H9 (cell line): Measurements from ENCODE around the gene FICD. TPM values are rescaled to one million over a fixed set of nuclear protein-coding genes. Genes with fewer than 3 reads are reported as not detected.

Experiments used
- DNase-seq: peaks from one replicate; pipeline ENCODE4 v3.0.0-alpha.2; 2017
- H2AFZ ChIP-seq: one replicate; pipeline ENCODE4 v1.6.1; 2013; ENCODE audit warnings: mild to moderate bottlenecking, low read length, control low read depth, moderate library complexity
- H2AK5ac ChIP-seq: 2 replicates; pipeline ENCODE4 v1.6.1; 2013; ENCODE audit warnings: low read length, control low read depth, mixed read lengths; ENCODE audit not compliant: insufficient read length
- H2BK120ac ChIP-seq: one replicate; pipeline ENCODE4 v1.6.1; 2013; ENCODE audit warnings: low read depth, mild to moderate bottlenecking, low read length, control low read depth, inconsistent platforms; ENCODE audit not compliant: poor library complexity, severe bottlenecking
- H2BK12ac ChIP-seq: 2 replicates; pipeline ENCODE4 v1.6.1; 2013; ENCODE audit warnings: low read length, control low read depth, mixed read lengths, low read depth; ENCODE audit not compliant: insufficient read length
- H2BK15ac ChIP-seq: 2 replicates; pipeline ENCODE4 v1.6.1; 2013; ENCODE audit warnings: low read depth, low read length, control low read depth
- H2BK20ac ChIP-seq: one replicate; pipeline ENCODE4 v1.6.1; 2013; ENCODE audit warnings: low read depth, mild to moderate bottlenecking, low read length, control low read depth, inconsistent platforms; ENCODE audit not compliant: poor library complexity, severe bottlenecking
- H2BK5ac ChIP-seq: 2 replicates; pipeline ENCODE4 v1.6.1; 2013; ENCODE audit warnings: low read length, control low read depth, mixed read lengths; ENCODE audit not compliant: insufficient read length
- H3K14ac ChIP-seq: 2 replicates; pipeline ENCODE4 v1.6.1; 2013; ENCODE audit warnings: low read length, control low read depth; ENCODE audit not compliant: insufficient read depth
- H3K18ac ChIP-seq: 2 replicates; pipeline ENCODE4 v1.6.1; 2013; ENCODE audit warnings: low read depth, mild to moderate bottlenecking, mixed read lengths, low read length, control low read depth; ENCODE audit not compliant: insufficient read length
- H3K23ac ChIP-seq: 2 replicates; pipeline ENCODE4 v1.6.1; 2013; ENCODE audit warnings: low read length, control low read depth, mixed read lengths, low read depth; ENCODE audit not compliant: insufficient read length
- H3K23me2 ChIP-seq: 2 replicates; pipeline ENCODE4 v1.6.1; 2013; ENCODE audit warnings: low read depth, mild to moderate bottlenecking, mixed read lengths, low read length, control low read depth; ENCODE audit not compliant: insufficient read length, poor library complexity, severe bottlenecking
- H3K27ac ChIP-seq: 2 replicates; pipeline ENCODE4 v1.5.1; 2013; ENCODE audit warnings: low read length, control low read depth, mixed read lengths, low read depth; ENCODE audit not compliant: insufficient read length
- H3K27me3 ChIP-seq: 2 replicates; pipeline ENCODE4 v1.6.1; 2013; ENCODE audit warnings: low read length, control low read depth, inconsistent platforms; ENCODE audit not compliant: insufficient read depth
- H3K4ac ChIP-seq: 2 replicates; pipeline ENCODE4 v1.6.1; 2013; ENCODE audit warnings: low read depth, mild to moderate bottlenecking, control low read depth, inconsistent platforms, low read length, moderate library complexity
- H3K4me1 ChIP-seq: 2 replicates; pipeline ENCODE4 v1.6.1; 2013; ENCODE audit warnings: low read length, control low read depth, inconsistent platforms; ENCODE audit not compliant: insufficient read depth
- H3K4me2 ChIP-seq: 2 replicates; pipeline ENCODE4 v1.6.1; 2013; ENCODE audit warnings: low read length, control low read depth, mixed read lengths; ENCODE audit not compliant: insufficient read length, insufficient read depth
- H3K56ac ChIP-seq: 2 replicates; pipeline ENCODE4 v1.6.1; 2013; ENCODE audit warnings: low read depth, mild to moderate bottlenecking, mixed read lengths, low read length, control low read depth; ENCODE audit not compliant: insufficient read length
- H3K79me1 ChIP-seq: 2 replicates; pipeline ENCODE4 v1.6.1; 2013; ENCODE audit warnings: low read depth, mild to moderate bottlenecking, moderate library complexity, low read length, control low read depth, inconsistent platforms; ENCODE audit not compliant: insufficient read depth, poor library complexity, severe bottlenecking
- H3K79me2 ChIP-seq: 2 replicates; pipeline ENCODE4 v1.6.1; 2013; ENCODE audit warnings: low read length, control low read depth, inconsistent platforms; ENCODE audit not compliant: insufficient read depth
- H3K9ac ChIP-seq: 2 replicates; pipeline ENCODE4 v1.6.1; 2013; ENCODE audit warnings: low read length, control low read depth, mixed read lengths; ENCODE audit not compliant: insufficient read length; ENCODE audit errors: extremely low read depth
- H3K9me3 ChIP-seq: one replicate; pipeline ENCODE4 v1.6.1; 2013; ENCODE audit warnings: low read depth, low read length, inconsistent platforms; ENCODE audit not compliant: control insufficient read depth
- H3T11ph ChIP-seq: one replicate; pipeline ENCODE4 v1.6.1; 2013; ENCODE audit warnings: mild to moderate bottlenecking, low read length, control low read depth, inconsistent platforms
- H4K20me1 ChIP-seq: one replicate; pipeline ENCODE4 v1.6.1; 2013; ENCODE audit not compliant: control insufficient read depth, insufficient read length, insufficient read depth
- H4K5ac ChIP-seq: 2 replicates; pipeline ENCODE4 v1.6.1; 2013; ENCODE audit warnings: low read depth, mild to moderate bottlenecking, mixed read lengths, low read length, control low read depth; ENCODE audit not compliant: insufficient read length
- H4K8ac ChIP-seq: replicated peaks from 2 replicates; pipeline ENCODE4 v1.6.1; 2013; ENCODE audit warnings: low read length, control low read depth, mixed read lengths, low read depth; ENCODE audit not compliant: insufficient read length
- H4K91ac ChIP-seq: 2 replicates; pipeline ENCODE4 v1.6.1; 2013; ENCODE audit warnings: low read depth, mild to moderate bottlenecking, moderate library complexity, mixed read lengths, low read length, control low read depth; ENCODE audit not compliant: insufficient read length
- H3K27ac Mint-ChIP-seq, 3 experiments: 2 replicates in 2 of 3; 3 replicates in 1 of 3; pipeline ENCODE4 v1.8.0; 2020 to 2021; ENCODE audit warnings: mixed read lengths in 3 of 3, mild to moderate bottlenecking in 1 of 3, moderate library complexity in 1 of 3
- H3K27me3 Mint-ChIP-seq: 2 replicates; pipeline ENCODE4 v1.8.0; 2021; ENCODE audit warnings: low read depth, mild to moderate bottlenecking, moderate library complexity, mixed read lengths
- H3K36me3 Mint-ChIP-seq, 3 experiments: 2 replicates in 2 of 3; 3 replicates in 1 of 3; pipeline ENCODE4 v1.8.0; 2020 to 2021; ENCODE audit warnings: low read depth in 3 of 3, mixed read lengths in 3 of 3; ENCODE audit not compliant: insufficient read depth in 1 of 3
- H3K4me1 Mint-ChIP-seq, 2 experiments: 2 replicates each; pipeline ENCODE4 v1.8.0; 2020; ENCODE audit warnings: mixed read lengths in 2 of 2
- H3K4me3 Mint-ChIP-seq, 2 experiments: 2 replicates in 1 of 2; 3 replicates in 1 of 2; pipeline ENCODE4 v1.8.0; 2020 to 2021; ENCODE audit warnings: mild to moderate bottlenecking in 2 of 2, mixed read lengths in 2 of 2, moderate library complexity in 1 of 2
- H3K9me3 Mint-ChIP-seq, 2 experiments: 2 replicates in 1 of 2; 3 replicates in 1 of 2; pipeline ENCODE4 v1.8.0; 2020; ENCODE audit warnings: mild to moderate bottlenecking in 2 of 2, mixed read lengths in 2 of 2, moderate library complexity in 1 of 2
- CTCF ChIP-seq: fragments of 200-600 bp; sonication (generic); conservative IDR thresholded peaks from 3 replicates; pipeline ENCODE4 v1.8.0; 2021; ENCODE audit warnings: antibody characterized with exemption, mild to moderate bottlenecking
- WGBS: extraction: QIAGEN DNeasy Blood & Tissue Kit; methylation state at CpG from one replicate; pipeline ENCODE4 v1.1.7; 2013; ENCODE audit warnings: missing lambda C conversion rate, low lambda C conversion rate, mixed read lengths; ENCODE audit not compliant: insufficient read length; ENCODE audit errors: extremely low coverage; 5-methylcytosine and 5-hydroxymethylcytosine counted together
- total RNA-seq: library from RNA; stranded (reverse); gene quantifications from 2 replicates; pipeline ENCODE4 v1.2.1, GENCODE V29; 2021

FICD gene
- total RNA-seq, 1 experiment from 2014 or later: 5.1 TPM

DNA sequence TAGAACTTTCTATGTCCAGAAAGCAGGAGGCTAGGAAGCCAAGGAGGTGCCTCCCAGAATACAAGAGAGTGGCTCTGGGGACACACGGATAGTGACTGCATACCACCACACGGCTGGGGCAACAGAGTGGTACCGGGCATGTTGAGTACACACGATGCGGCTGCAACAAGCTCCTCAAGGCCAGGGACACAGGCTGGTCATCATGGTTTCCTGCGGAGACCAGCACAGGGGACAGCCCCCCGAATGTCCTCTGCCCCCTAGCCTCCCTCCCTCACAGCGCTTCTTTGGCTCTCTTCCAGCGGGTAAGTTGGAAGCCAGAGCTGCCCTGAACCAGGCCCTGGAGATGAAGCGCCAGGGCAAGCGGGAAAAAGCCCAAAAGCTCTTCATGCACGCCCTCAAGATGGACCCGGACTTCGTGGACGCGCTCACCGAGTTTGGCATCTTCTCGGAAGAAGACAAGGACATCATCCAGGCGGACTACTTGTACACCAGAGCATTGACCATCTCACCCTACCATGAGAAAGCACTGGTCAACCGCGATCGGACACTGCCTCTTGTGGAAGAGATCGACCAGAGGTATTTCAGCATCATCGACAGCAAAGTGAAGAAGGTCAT lies 3.1 kb downstream of the FICD start:
- Histone ChIP-seq H4K5ac (no peak overlapping the region), H3T11ph (no peak overlapping the region), H3K9me3 (no peaks in the 10 kb centered on the region), H3K14ac (no peak overlapping the region), H4K20me1 (peaks cover 2% of the 10 kb centered on the region), H2BK120ac (no peak overlapping the region), H3K18ac (no peak overlapping the region), H3K56ac (no peak overlapping the region), H3K4me1 (peaks cover 3% of the 10 kb centered on the region; the same call in 1 of the 2 replicates), H3K4me2 (no peak overlapping the region), H3K27me3 (no peaks in the 10 kb centered on the region; the same call in 1 of the 2 replicates), H2BK5ac (no peak overlapping the region), H2BK20ac (no peak overlapping the region), H2AK5ac (no peak overlapping the region), H3K4ac (no peak overlapping the region), H3K23ac (no peak overlapping the region), H4K8ac (no peak overlapping the region), H3K79me2 (no peaks in the 10 kb centered on the region), H4K91ac (no peak overlapping the region), H3K23me2 (peaks cover 6% of the 10 kb centered on the region), H2BK12ac (no peak overlapping the region), H3K79me1 (peaks cover 5% of the 10 kb centered on the region), H2AFZ (no peak overlapping the region), H3K9ac (no peak overlapping the region), H2BK15ac (no peak overlapping the region), H3K27ac (no peak overlapping the region)
- H3K4me1 Mint-ChIP-seq: peaks cover 10% of the 10 kb centered on the region in 2 experiments
- peaks cover 25 to 60% (median 52%) of the 10 kb centered on the region in 3 experiments; a peak in 6 of 7 replicates for H3K36me3 Mint-ChIP-seq
- H3K9me3 Mint-ChIP-seq: no peaks in the 10 kb centered on the region
- no peak overlapping the region for H3K4me3 Mint-ChIP-seq
- TF ChIP-seq CTCF: no peak
- no peak overlapping the region for H3K27ac Mint-ChIP-seq
- no peaks in the 10 kb centered on the region; the same call in 1 of the 2 replicates for H3K27me3 Mint-ChIP-seq
- no peak for DNase-seq
- WGBS: no CpG with 5 or more reads among the region's 24 CpGs
